ENCODE results near the gene HELT.

- TF ChIP-seq POLR2A (IDR thresholded peaks at IDR 0.05; ENCODE audit: extremely low read depth, insufficient read length) (no peak), CTCF (IDR thresholded peaks at IDR 0.05; ENCODE audit: low read depth, low read length) (no peak), MYC (IDR thresholded peaks at IDR 0.05; ENCODE audit: low read depth, low read length) (no peak)
Measured at GRCh38 chr4:185061610-185062009, 43.3 kb downstream of the HELT start.
